ENCODE results near the gene MIGA2.
"Not testable (repeated sequence)": the region's sequence is repeated elsewhere in the genome, so short reads cannot be mapped to it uniquely, and the experiment has no call there.

Gene MIGA2

DNA sequence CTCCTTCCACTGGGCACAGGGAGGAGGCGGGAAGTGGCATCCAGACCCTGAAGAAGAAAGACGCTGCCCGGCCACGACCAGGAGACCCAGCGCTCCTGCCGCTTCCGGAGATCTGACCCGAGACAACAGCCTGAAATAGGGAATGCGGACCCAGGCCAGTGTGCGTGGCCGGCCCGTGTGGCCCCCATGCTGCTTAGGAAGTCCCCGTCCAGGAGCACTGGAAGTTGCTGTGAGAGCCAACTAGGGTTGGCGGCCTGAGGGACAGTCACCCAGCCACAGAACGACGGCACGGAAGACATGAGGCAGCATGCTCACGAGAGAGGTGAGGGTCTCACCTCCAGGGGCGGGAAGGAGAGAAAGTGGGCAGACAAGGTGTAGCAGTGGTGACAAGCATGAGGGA lies 25.3 kb upstream of the MIGA2 start:
- FAIRE-seq: no peak

DNA sequence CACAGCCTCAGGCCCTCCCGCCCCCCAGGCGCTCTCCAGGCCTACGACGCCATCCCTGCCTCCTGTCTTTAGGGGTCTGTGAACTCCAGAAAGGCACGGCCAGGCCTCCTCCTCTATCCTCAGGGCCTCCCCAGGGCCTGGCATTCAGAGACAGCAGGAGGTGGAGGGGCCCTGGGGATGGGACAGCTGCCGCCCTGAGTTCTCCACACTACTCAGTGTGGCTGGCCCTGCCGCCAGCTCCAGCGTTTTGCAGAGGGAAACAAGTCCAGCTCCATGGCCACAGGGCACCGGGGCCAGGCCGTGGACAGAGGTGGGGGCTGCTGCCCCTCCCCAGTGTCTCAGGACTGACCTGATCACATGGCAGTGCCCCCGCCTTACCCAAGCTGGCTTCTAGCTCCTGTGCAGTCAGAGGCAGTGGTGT lies 24.7 kb upstream of the MIGA2 start:
- FAIRE-seq: no peak

DNA sequence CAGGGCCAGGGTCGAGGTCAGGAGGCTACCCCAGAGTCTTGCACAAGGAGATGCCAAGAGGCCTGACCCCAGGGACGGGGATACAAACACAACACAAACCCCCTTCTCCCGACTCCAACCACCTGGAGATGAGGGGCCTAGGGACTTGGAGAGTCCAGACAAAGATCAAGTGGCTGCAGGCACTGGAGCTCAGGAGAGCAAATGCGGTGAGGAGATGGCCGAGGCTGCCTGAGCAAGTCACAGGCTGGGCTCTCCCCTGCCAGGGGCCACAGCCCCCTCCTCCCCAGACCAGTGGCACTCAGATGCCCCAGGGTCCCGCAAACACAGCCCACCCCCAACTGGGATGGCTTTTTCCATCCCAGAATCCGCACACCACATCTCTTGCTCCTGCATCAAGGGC lies 24.1 kb upstream of the MIGA2 start:
- no peak for FAIRE-seq

DNA sequence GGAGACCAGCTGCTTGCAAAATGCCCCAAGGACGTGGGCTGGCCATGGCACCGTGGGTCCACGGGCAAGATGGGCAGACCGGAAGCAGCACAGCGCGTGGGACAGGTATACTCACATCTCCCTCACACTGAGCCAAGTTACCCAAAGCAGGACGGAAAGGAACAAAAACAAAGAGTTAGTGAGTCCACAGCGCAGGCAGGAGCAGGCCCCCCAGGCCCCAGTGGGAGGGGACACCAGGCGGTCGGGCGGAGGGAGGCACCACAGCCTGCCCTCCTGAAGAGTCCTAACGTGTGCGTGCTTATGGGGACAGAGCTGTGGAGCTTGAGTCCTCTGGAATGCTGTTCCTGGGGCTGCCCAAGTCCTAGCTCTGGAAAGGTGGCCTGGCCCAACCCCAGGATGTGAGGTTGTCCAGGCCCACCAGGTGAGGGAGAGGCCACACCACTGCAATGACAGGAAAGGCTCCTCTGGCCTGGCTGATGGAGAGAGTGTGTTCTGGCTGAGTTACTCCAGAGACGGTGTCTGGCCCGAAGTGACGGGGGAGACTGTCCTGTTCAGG lies 23.5 kb upstream of the MIGA2 start:
- FAIRE-seq: no peak

DNA sequence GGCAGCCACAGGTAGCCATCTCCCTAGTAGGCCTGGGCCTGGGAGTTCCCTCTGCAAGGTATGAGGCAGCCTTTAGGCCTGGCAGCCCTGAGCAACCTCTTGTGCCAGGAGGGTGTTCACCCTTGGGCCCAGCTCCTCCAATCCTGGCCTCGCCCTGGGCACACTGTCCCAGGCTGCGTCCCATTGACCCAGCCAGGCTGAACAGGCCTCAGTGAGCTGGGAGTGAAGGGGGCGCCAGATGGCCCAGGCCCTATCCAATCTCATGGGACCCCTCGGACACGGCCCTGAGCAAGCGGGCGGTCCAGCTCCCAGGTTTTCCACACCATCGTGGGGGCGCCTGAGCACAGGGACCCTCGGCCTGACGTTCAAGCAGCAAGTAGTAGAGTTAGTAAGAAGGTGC lies 22.8 kb upstream of the MIGA2 start:
- no peak for FAIRE-seq

DNA sequence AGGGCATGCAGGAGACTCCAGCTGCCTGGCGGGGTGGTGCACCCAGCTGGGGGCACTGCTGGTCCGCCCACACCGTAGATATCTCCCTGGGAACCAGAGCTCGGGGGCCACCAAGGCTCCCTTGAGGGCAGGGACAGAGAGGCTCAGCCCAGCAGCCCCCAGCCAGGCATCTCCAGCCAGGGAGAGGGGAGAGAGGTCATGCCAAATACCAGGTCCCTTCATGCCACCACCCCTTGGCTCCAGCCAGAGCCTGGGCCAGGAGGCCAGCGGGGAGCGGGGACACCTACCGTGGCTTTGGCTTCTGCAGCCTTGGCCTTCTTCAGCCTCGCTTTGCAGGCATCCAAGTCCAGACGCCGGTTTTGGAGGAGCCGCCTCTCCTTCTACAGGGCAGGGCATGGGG lies 22.3 kb upstream of the MIGA2 start:
- FAIRE-seq: no peak

DNA sequence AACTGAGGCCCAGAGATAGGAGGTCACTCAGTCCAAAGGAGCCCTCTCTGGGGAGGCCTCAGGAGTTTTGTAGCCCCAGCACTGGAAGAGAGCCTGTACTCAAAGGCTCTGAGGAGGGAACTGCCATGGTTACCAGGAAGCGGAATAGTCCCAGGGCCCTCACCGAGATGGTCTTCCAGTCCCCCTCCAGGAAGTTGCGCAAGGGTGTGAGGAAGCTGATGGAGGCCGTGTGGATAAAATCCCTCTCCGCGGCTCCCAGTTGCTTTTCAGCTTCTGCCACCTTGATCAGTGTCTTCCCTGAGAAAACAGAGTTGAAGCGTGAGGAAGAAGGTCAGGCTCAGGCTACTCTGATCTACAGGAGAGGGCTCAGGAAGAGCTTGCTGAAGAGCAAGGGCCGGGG lies 21.8 kb upstream of the MIGA2 start:
- no peak for FAIRE-seq

DNA sequence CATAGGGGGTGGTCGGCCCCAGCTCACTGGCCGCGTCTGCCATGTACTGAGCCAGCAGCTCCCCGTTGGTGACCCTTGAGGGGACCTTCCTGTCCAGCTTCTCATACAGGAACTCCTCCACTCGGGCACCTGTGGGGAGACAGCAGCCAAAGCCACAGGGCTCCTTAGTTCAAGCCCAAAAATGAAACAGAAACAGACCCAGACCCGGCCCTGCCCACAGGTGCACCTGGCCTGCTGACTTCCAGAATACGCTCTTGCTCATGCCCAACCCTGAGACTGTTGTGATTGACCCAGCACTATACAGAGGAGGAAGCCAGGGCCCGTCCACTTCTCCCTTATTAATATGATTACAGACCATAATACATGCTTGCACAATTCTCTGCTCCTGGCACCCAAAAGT lies 15.3 kb upstream of the MIGA2 start:
- FAIRE-seq: no peak

DNA sequence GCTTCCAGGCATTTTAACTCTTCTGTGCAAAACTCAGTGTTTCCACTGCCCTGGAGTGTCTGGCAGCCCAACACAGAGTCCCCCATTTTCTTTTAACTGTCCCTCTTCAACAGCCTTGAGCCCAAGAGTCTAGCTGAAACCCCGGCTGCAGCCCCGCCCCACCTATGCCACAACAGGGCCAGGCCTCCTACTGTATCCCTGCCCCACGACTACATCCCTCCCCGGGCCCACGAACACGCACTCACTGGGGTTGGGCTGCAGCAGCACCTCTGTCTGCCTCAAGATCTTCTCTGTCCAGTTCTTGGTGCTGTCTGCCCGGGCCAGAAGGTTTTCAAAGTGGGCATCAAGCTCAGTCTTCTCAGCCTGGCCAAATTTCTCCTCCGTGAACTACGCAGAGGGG lies 14.4 kb upstream of the MIGA2 start:
- FAIRE-seq: no peak

DNA sequence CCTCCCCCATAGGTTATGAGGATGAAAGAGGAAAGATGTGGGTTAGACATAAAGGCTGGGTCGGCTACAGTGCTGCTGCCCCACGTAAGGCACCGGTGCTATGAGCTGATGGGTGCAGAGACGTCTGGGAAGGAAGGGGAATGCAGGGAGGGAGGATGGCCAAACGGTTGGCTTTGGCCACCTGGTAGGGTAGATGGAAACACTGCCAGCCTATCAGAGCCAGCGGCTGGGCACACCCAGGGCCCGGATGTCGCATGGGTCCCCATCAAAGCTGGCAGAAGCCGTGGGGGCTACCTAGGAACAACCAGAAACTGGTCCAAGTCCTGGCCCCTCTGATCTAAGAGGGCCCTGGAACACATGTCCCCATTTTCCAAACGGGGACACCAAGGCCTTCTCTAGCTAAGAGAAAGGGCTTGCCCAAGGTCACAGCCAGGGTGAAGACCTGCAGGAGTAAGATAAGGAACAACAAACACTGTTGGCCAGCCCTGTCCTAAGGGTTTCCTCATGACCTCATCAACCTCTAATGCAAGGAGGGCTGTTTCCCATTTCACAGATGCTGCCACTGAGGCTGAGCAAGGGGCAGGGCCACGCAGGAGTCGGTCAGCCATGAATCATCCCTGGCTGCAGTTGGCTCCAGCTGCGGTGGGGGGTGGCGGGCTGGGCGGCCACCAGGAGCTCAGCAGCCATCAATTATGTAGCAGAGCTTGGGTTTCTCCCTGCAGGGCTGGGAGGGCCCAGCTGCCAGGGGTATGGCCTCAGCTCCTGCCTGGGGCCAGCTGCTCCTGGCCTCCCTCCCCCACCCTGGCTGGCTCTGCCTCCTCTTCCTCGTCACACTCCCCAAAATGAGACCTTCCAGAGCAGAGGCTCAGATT lies 13.2 kb upstream of the MIGA2 start:
- no peak for FAIRE-seq

DNA sequence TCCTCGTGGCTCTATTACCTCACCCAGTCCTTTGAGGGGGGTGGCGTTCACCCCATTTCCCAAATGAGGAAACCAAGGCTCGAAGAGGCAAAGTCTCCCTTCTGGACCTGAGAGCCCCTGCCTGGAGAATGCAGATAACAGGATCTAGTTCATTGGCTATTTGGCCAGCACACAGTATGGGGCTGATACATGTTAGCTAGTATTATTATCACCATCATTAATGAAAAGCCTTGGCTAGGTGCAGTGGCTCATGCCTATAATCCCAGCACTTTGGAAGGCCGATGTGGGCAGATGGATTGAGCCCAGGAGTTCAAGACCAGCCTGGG lies 12.6 kb upstream of the MIGA2 start:
- no peak for FAIRE-seq

DNA sequence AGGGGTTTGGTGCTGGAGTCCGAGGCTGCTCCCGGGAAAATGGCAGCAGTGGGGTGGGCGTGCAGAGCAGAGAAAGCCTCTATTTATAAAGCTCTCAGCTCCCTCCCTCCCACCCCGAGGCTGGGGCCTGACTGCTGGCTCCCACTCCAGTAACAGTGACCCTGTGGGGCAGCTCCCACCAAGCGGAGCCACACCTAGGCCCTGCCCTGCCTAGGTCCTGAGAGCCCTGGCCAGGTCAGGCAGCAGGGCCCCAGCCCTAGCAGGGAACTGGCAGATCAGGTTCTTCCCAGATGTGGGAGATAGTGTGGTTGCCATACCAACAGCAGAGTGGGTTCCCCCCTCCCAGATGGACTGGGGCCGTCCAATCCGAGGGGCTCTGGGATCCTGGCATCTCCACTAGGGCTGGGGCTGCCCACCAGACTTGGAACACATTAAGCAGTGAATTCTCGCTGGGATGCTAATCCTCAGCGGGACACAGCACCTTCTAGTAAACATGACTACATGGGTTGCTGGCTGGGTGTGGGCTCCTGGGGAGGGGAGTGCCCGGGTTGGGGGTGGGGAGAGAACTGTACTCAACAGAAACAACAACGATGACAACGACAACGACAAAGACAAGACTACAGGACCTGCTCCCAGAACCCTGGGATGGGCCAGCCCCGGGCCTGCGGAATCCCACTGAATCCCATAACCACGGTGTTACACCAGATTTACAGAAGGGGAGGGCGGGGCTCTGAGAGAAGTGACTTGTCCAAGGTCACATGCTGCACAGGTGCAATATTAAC lies 9.8 kb upstream of the MIGA2 start:
- FAIRE-seq: no peak

DNA sequence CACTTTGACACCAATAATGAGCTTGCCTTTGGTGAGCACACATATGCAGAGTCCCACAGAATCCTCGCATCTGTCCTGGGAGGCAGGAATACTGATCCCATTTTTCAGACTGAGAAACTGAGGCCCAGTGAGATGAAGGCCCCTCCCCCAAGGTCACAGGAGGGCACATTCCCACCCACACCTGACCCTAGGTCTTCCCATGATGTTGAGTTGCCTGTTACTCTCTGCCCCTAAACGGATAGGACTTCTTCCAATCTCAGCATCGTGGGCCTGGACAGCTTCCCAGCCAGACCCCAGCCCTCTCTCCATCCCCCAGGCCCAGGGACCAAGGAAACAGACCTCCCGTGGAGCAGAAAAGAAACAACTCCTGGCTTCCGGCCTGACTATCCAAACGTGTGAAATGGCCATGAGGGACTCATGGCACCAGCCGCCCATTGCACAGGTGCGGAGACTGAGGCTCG lies 9.2 kb upstream of the MIGA2 start:
- FAIRE-seq: no peak

DNA sequence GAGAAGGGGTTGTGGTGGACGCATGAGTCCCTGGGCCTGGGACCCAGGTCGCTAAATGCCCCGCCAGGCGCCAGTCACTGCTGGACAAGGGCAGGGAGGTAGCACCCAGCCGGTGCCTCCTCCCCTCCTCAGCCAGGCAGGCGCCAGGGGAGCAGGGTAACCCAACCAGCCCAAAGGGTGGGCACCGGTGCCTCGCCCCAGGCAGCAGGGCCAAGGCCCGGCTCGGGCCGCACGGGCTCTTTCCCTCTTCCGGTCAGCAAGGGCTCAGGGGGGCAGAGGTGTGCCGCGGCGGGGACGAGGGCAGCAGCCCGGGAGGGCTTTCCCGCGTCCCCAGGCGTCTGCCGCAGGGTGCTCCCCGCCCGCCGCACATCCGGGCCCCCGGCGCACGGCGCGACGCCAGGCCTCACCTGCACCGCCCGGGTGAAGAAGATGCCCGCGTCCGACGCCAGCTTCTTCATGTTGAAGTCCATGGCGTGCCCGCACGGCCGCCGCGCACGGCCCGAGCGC lies 8.7 kb upstream of the MIGA2 start:
- FAIRE-seq: no peak

DNA sequence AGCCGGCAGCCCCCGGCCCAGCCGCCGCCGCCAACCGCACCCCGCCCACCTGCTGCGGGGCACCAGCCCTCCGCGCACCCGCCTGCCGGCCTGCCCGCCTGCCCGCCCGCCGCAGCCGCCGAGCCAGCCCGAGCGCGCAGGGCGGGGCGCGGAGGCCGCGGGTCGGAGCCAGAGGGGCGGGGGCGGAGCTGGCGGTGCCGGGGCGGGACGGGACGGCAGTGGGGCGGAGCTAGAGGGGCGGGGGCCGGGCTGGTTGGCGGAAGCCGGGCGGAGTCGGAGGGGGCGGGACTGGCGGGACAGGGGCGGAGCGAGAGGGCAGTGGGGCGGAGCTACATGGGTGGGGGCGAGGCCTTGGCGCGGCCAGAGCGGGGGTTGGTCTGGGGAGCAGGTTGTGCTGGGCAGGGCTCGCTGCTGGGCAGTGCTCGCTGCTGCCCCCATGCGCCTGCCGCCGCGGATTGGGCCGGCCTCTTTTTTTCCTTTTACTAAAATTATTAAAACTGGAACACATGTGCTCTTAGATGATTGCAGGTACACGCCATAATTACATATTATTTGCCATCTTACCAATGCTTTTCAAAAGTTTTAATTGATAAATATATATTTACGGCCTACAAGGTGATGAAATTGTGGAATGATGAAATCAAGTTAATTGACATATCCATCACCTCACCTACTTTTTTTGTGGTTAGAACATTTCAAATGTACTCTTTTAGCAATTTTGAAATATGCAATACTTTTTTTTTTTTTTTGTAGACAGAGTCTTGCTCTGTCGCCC lies 8.0 kb upstream of the MIGA2 start, which contains the start of gene SH3GLB2:
SH3GLB2 (minus strand) TSS at position 140 of the 775 bp plus-strand sequence. CDS start 177 bp downstream, outside the sequence.
- no peak for FAIRE-seq

DNA sequence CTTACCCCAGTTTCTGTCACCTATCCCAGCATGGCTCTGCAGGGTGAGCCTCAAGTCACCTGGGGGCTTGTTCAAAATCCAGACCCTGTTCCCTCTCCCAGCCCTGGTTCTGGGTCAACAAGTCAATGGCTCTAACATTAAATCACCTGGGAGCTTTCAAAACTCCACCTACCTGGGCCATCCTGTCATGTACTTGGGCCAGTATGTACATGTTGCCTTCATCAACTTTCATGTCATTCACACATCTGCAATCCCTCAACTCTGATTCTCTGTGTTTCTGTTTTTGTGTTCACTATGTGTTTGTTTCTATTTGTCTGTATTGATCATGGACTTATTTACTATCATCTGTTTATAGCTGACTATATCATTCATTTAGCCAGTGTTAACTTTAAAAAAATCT lies 6.2 kb upstream of the MIGA2 start:
- FAIRE-seq: no peak

DNA sequence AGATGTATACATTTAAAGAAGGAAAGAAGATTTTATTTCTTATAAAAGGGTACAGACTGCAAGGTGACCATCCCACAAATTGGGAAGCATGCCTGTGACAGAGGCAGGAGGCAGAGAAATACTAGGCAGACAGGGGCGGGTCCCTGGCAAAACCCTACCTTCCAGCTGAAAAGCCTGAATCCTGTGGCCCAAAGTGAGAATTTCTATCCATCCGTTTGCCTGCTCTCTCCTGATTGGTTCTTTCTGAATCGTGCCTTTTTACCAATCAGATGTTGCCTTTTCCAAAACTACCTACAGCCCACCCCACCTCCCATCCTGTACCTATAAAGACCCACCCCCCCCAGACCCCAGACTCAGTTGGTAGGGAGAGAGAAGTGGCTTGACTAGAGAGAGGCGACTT lies 4.9 kb upstream of the MIGA2 start:
- no peak for FAIRE-seq

DNA sequence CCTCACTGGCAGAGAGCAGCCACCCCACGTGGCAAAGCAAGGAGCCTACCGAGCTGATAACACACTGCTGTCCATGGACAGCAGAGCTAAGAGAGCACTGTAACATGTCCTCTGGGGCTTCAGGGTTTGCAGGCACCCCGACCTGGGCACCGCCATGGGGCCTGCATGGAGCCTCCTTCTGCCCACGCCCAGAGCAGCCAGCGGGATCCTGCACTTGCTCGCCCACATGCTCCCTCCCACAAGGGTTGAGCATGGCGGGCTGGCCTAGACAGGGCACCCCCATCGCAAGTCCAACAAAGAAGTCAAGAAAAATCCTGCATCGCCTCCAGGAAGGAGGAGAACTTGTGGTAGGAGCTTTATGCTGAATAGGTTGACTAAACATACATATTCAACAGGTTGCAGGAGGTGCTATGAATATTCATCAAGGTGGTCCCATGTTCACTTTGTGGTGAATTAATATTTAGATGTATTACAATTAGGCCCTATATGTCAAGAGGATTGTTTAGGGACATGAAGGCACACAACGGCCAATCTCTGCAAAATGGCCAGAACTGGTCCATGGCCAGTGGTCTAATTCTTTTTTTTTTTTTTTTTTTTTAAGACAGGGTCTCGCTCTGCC lies 3.8 kb upstream of the MIGA2 start:
- FAIRE-seq: no peak

DNA sequence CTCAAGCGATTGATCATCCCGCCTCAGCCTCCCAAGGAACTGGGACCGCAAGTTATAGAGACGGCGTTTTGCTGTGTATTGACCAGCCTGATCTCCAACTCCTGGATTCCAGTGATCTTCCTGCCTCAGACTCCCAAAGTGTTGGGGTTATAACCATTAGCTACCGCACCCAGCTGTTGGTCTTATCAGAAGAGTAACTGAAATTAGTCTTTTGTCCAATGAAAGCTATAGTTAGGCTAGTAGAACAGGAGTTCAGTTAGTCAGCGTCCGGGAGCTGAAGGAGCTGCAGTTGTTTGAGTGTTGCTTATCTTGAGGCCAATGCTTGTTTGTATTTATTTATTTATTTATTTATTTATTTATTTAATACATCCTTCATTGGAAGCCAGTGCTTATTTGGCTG lies 3.2 kb upstream of the MIGA2 start:
- FAIRE-seq: no peak

DNA sequence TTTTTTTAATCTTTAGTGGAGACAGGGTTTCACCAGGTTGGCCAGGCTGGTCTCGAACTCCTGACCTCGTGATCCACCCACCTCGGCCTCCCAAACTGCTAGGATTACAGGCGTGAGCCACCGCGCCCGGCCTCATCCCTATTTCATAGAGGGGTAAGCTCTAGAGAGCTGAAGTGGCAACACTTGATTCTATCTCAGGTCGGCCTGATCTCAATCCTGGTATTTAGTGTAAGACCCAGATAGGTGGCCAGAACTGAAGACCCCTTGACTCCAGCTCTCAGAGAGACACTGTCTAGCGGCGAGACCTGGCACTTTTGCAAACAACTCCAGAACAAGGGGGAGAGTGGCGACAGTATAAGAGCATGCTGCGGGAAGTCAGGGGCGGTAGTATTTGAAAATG lies 588 bp upstream of the MIGA2 start:
- not testable (repeated sequence) for FAIRE-seq

DNA sequence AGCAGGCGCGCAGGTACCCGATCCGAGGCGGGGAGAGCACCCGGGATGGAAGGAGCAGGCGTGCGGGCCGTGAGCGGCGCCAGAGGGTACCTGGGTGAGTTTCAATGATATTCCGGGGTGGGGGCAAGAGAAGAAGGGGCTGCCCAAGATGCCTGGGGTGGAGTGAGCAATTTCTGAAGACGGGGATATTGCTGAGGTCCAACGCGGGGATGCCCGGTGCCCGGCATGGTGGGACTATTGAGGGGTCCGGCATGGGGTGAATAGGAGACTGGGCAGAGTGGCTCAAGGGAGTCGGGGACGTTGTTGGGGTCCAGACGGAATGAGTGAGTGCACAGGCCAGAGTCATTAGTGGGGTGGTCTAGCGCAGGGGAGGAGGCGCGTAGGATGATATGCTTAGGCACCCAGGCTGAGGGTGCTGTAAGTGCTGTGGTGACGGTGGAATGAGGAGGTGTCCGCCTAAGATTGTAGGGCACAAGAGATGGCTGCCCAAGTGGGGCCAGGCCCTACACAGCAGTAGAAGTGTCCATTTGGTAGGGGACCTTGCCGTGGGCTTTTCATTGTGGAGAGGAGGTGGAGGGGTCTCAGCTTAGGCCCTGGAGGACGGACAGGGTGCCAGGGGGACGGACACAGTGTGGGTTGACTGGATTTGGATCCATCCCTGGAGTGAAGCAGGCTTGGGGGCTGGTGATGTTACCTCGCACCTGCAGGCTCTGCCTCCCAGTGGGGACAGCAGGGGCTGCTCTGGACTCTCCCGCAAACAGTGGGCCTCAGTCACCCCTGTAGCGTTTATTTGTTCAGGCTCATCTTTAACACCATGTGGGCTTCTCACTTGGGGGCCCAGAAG lies 719 bp downstream of the MIGA2 start:
- no peak for FAIRE-seq

DNA sequence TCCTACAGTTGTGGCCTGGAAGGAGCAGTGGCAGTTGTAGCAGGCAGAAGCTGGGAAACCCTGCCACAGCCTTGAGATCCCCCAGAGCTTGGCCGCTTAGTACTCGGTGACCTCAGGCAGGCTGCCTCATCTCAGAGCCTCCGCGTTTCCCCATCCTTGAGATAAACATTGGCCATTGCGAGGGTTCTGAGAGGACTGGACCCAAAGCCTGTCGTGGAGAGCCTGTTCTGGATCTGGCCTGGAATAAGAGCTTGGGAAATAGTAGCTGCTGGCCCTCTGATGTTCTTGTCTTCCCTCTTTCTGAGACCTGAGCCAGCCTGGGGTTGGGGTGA lies 1.3 kb downstream of the MIGA2 start:
- no peak for FAIRE-seq
